ACC112 (cell line): ENCODE measurements around the gene SNTB2.
"Not testable (repeated sequence)": the region's sequence is repeated elsewhere in the genome, so short reads cannot be mapped to it uniquely, and the experiment has no call there.

Experiments used
- H2AFZ ChIP-seq: fragments of 200-600 bp; sonication (generic); one replicate; pipeline ENCODE4 v1.6.0; 2017; ENCODE audit warnings: antibody characterized with exemption, low read length; ENCODE audit not compliant: unreplicated experiment
- H3K27ac ChIP-seq: fragments of 200-600 bp; sonication (generic); 2 replicates; pipeline ENCODE4 v1.5.1; 2014; ENCODE audit warnings: low read depth, mild to moderate bottlenecking, antibody characterized with exemption, low read length, moderate library complexity
- H3K27me3 ChIP-seq: fragments of 200-600 bp; sonication (generic); 2 replicates; pipeline ENCODE4 v1.6.1; 2014; ENCODE audit warnings: mild to moderate bottlenecking, antibody characterized with exemption, low read length, moderate library complexity, mixed read lengths; ENCODE audit not compliant: insufficient read depth
- H3K36me3 ChIP-seq: fragments of 200-600 bp; sonication (generic); 2 replicates; pipeline ENCODE4 v1.6.1; 2016; ENCODE audit warnings: mild to moderate bottlenecking, antibody characterized with exemption, low read length, moderate library complexity, mixed read lengths; ENCODE audit not compliant: insufficient read depth
- H3K4me1 ChIP-seq: fragments of 200-600 bp; sonication (generic); one replicate; pipeline ENCODE4 v1.6.1; 2016; ENCODE audit warnings: low read length, mixed read lengths; ENCODE audit not compliant: insufficient read depth, unreplicated experiment, control insufficient read depth
- H3K4me3 ChIP-seq: fragments of 200-600 bp; sonication (generic); 2 replicates; pipeline ENCODE4 v1.5.1; 2014; ENCODE audit warnings: mild to moderate bottlenecking, low read depth, low read length
- H3K79me2 ChIP-seq: fragments of 200-600 bp; sonication (generic); one replicate; pipeline ENCODE4 v1.6.0; 2016; ENCODE audit warnings: low read length; ENCODE audit not compliant: control insufficient read depth, unreplicated experiment, insufficient read depth

The SNTB2 gene

GRCh38 chr16:69234460-69234859 is 47.5 kb downstream of the SNTB2 start:
- Histone ChIP-seq H3K4me3 (no peak overlapping the region), H3K27ac (no peak overlapping the region), H3K79me2 (peaks cover 14% of the 10 kb centered on the region), H3K36me3 (no peaks in the 10 kb centered on the region), H3K4me1 (no peaks in the 10 kb centered on the region), H2AFZ (no peak overlapping the region), H3K27me3 (no peaks in the 10 kb centered on the region)

DNA sequence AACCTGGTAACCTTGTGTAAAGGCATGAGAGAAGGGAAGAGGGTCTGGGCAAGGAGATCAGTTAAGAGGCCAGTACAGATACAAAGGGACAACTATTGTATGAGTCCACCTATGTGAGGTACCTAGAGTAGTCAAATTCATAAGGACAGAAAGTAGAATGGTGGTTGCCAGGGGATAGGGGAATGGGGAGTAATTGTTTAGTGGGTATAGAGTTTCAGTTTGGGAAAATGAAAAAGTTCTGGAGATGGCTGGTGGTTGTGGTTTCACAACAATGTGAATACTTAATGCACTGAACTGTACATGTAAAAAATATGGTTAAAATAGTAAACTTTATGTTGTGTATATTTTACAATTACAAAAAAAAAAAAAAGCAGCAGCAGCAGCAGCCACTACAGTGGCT is 49.4 kb downstream of the SNTB2 start:
- no peaks in the 10 kb centered on the region for H3K4me1 ChIP-seq
- no peak overlapping the region for H2AFZ ChIP-seq
- no peak overlapping the region for H3K27ac ChIP-seq
- peaks cover 14% of the 10 kb centered on the region for H3K79me2 ChIP-seq
- H3K4me3 ChIP-seq: no peak overlapping the region
- no peaks in the 10 kb centered on the region for H3K27me3 ChIP-seq
- H3K36me3 ChIP-seq: no peaks in the 10 kb centered on the region

- no peak overlapping the region for H2AFZ ChIP-seq
- H3K4me1 ChIP-seq: no peaks in the 10 kb centered on the region
- H3K4me3 ChIP-seq: no peak overlapping the region
- peaks cover 14% of the 10 kb centered on the region for H3K79me2 ChIP-seq
- H3K27me3 ChIP-seq: no peaks in the 10 kb centered on the region
- no peaks in the 10 kb centered on the region for H3K36me3 ChIP-seq
- H3K27ac ChIP-seq: no peak overlapping the region
Measured at GRCh38 chr16:69237296-69237695, 50.3 kb downstream of the SNTB2 start.

- Histone ChIP-seq H2AFZ (no peak overlapping the region), H3K36me3 (no peaks in the 10 kb centered on the region), H3K4me1 (no peaks in the 10 kb centered on the region), H3K27me3 (no peaks in the 10 kb centered on the region), H3K79me2 (peaks cover 15% of the 10 kb centered on the region), H3K4me3 (no peak overlapping the region), H3K27ac (no peak overlapping the region)
Measured at GRCh38 chr16:69239851-69240250, 52.9 kb downstream of the SNTB2 start.

GRCh38 chr16:69240331-69240730 is 53.4 kb downstream of the SNTB2 start:
- Histone ChIP-seq H3K4me3 (no peak overlapping the region), H3K4me1 (no peaks in the 10 kb centered on the region), H3K36me3 (no peaks in the 10 kb centered on the region), H3K27me3 (no peaks in the 10 kb centered on the region), H3K27ac (no peak overlapping the region), H2AFZ (no peak overlapping the region), H3K79me2 (peaks cover 15% of the 10 kb centered on the region)

- no peaks in the 10 kb centered on the region for H3K4me1 ChIP-seq
- H3K4me3 ChIP-seq: no peak overlapping the region
- H3K79me2 ChIP-seq: peaks cover 14% of the 10 kb centered on the region
- no peak overlapping the region for H3K27ac ChIP-seq
- H3K27me3 ChIP-seq: no peaks in the 10 kb centered on the region
- no peak overlapping the region for H2AFZ ChIP-seq
- peaks cover 3% of the 10 kb centered on the region for H3K36me3 ChIP-seq
Measured at GRCh38 chr16:69241926-69242325, 55.0 kb downstream of the SNTB2 start.

- Histone ChIP-seq H3K79me2 (peaks cover 5% of the 10 kb centered on the region), H3K4me3 (no peak overlapping the region), H3K36me3 (peaks cover 3% of the 10 kb centered on the region), H3K27me3 (no peaks in the 10 kb centered on the region), H2AFZ (no peak overlapping the region), H3K27ac (no peak overlapping the region), H3K4me1 (no peaks in the 10 kb centered on the region)
Measured at GRCh38 chr16:69243479-69243878, 56.5 kb downstream of the SNTB2 start.

- peaks cover 3% of the 10 kb centered on the region for H3K36me3 ChIP-seq
- no peaks in the 10 kb centered on the region for H3K27me3 ChIP-seq
- no peaks in the 10 kb centered on the region for H3K4me1 ChIP-seq
- H2AFZ ChIP-seq: no peak overlapping the region
- peaks cover 7% of the 10 kb centered on the region for H3K79me2 ChIP-seq
- no peak overlapping the region for H3K4me3 ChIP-seq
- no peak overlapping the region for H3K27ac ChIP-seq
Measured at GRCh38 chr16:69244336-69244735, 57.4 kb downstream of the SNTB2 start.

- no peak overlapping the region for H3K4me3 ChIP-seq
- peaks cover 3% of the 10 kb centered on the region for H3K36me3 ChIP-seq
- no peaks in the 10 kb centered on the region for H3K27me3 ChIP-seq
- H3K4me1 ChIP-seq: no peaks in the 10 kb centered on the region
- no peak overlapping the region for H2AFZ ChIP-seq
- H3K79me2 ChIP-seq: peaks cover 10% of the 10 kb centered on the region
- no peak overlapping the region for H3K27ac ChIP-seq
Measured at GRCh38 chr16:69250081-69250480, 63.1 kb downstream of the SNTB2 start.

- Histone ChIP-seq H3K79me2 (peaks cover 10% of the 10 kb centered on the region), H3K27me3 (no peaks in the 10 kb centered on the region)
Measured at GRCh38 chr16:69253870-69254341, 66.9 kb downstream of the SNTB2 start.

GRCh38 chr16:69259428-69259764 is 72.4 kb downstream of the SNTB2 start:
- H3K36me3 ChIP-seq, H3K27ac ChIP-seq, H2AFZ ChIP-seq, H3K79me2 ChIP-seq, H3K4me3 ChIP-seq, H3K27me3 ChIP-seq, H3K4me1 ChIP-seq: not testable (repeated sequence)

More at GRCh38 chr16:69253870-69254341, 66.9 kb downstream of the SNTB2 start:
- Histone ChIP-seq H3K27ac (no peak overlapping the region), H3K36me3 (no peaks in the 10 kb centered on the region), H3K4me1 (no peaks in the 10 kb centered on the region), H3K4me3 (no peak overlapping the region), H2AFZ (no peak overlapping the region)
